GM21526 (cell line): ENCODE data around the gene MICAL2.
"Not testable (repeated sequence)": the region's sequence is repeated elsewhere in the genome, so short reads cannot be mapped to it uniquely, and the experiment has no call there.

Source experiments
- ATAC-seq: cut with Tn5 transposase; IDR thresholded peaks from one replicate; pipeline ENCODE4 v1.9.1; 2021; ENCODE audit warnings: moderate library complexity; ENCODE audit not compliant: unreplicated experiment, low FRiP score

Gene MICAL2

GRCh38 chr11:12132790-12133145, 22.4 kb downstream of the MICAL2 start:
- ATAC-seq: no peak

- ATAC-seq: no peak
Observed at GRCh38 chr11:12133547-12134235, 23.3 kb downstream of the MICAL2 start.

DNA sequence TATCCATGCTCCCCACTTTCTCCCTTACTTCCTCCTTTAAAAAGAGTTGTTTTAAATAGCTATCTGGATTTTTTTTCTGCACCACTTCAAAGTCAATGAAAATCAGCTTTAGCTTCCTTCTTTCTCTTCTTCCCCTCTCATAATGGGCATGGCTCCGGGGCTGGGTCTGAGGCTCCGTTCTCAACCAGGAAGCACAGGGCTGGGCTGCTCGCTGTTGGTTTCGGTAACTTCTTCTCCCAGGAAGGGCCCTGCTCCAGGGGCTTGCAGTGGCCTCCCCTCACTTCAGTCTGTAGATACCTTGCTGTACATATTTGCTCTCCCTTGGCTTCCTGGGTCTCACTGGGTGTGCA, 23.8 kb downstream of the MICAL2 start:
- no peak for ATAC-seq

DNA sequence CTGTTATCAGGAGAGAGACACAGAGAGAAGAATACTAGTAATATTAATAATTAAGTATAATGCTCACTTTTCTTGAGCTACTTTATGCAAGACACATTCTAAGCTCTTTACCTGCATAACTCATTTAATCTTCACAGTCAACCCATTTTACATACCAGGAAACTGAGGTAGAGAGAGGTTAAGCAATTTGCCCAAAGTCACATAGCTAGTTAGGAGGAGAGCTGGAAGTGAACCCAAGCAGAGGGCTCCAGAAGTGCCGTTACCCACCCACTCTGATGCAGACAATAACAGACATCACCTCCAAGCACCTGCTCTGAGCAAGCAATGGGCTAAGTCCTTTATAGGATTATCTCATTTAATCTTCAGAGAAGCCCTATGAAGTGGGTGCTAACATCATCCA, 24.8 kb downstream of the MICAL2 start:
- no peak for ATAC-seq

DNA sequence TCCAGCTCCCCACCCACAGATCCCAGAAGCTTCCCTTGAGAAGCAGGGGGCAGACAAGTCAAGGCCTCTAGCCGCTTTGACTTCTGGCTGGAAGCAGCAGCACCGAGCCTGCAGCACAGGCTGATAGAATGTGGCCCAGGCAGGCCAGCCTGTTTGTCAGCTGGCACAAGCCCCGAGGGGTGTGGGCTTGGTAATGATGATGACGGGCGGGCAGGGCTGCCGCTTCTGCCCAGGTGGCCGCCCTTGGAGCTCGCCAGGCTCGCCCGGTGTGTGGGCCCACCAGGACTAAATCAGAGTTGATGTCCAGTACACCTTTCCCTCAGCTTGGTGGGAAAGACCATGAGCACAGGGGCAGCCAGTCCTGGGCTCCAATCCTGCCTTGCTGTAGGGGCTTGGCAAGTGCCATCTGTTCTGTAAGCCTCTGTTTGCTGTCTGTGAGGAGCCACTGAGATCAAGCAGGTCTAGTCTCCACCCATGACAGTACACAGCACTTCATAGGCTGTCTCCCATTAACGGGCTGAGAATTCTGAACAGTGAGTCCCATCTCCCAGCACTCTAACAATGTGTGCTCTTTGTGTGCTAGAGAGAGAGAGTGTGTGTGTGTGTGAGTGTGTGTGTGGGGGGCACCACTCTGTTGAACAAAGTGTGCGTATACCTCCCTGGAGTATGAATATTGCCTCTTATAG, 26.8 kb downstream of the MICAL2 start:
- no peak for ATAC-seq

- no peak for ATAC-seq
Observed at GRCh38 chr11:12137938-12138731, 27.7 kb downstream of the MICAL2 start.

- no peak for ATAC-seq
Observed at GRCh38 chr11:12139144-12139881, 28.9 kb downstream of the MICAL2 start.

DNA sequence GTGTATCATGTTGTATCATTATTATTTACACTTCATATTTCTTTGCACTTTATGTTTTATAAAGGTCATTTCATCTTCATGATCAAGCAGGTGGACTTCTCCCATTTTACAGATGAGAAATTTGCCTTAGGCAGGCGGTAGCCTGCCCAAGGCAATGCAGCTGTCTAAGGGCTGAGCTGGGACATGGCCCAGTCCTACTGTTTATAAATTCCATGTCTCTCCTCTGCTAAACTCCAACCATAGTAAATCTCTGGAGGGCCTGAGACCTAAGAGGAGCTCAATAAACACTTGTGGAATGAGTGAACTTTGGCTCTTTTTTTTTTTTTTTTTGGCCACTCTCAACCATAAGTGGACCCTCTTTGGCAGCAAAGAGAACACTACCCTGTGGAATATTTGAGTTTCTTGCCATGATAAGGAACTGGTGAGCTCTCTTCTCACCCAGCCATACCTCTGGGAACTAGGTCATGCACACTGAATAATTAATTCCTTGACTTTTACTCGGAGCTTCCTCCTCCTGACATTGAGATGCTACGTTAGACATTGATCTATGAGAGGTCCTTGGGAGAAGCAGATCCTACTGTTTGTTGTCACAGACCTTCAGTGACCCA, 29.9 kb downstream of the MICAL2 start:
- no peak for ATAC-seq

- no peak for ATAC-seq
Observed at GRCh38 chr11:12141283-12141682, 30.9 kb downstream of the MICAL2 start.

- no peak for ATAC-seq
Observed at GRCh38 chr11:12142176-12142575, 31.8 kb downstream of the MICAL2 start.

GRCh38 chr11:12142909-12143308, 32.5 kb downstream of the MICAL2 start:
- no peak for ATAC-seq

GRCh38 chr11:12143461-12144258, 33.3 kb downstream of the MICAL2 start:
- ATAC-seq: no peak

- ATAC-seq: no peak
Observed at GRCh38 chr11:12144330-12145174, 34.2 kb downstream of the MICAL2 start.

- not testable (repeated sequence) for ATAC-seq
Observed at GRCh38 chr11:12146678-12147077, 36.3 kb downstream of the MICAL2 start.

- no peak for ATAC-seq
Observed at GRCh38 chr11:12147827-12148226, 37.4 kb downstream of the MICAL2 start.

DNA sequence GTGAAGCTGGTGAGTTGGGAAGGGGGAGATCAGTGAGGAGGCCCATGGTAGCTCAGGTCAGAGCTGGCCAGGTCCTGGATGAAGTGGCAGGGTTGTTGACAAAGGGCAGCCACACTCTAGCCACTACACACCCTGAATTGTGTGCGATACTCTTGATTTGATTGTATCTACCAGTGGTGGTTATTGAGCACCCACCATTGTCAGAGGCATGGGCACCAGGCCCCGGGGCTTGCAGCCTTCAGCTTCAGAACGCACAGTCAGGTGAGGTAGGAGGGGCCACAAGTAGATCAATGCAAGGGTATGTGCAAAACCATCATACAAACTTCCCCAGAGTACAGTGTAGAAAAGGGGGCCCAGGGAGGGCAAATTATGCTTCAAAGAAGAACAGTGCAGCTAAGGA, 38.1 kb downstream of the MICAL2 start:
- no peak for ATAC-seq

DNA sequence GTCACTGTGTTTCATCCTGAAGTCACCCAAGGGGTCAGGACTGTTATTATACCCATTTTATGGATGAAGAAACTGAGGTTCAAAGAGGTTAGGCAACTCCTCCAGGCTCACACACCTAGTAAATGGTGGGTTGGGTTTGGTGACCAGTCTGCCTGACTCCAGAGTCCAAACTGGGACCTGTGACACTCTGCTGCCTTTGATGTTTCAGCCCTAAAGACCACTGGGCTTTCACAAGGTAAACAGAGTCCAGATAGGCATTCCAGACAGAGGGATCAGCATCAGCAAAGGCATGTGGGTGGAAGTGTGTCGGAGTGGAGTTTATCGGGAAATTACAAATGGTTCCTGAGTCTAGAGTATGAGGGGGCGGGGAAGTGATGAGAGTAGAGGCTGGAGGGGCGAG, 38.5 kb downstream of the MICAL2 start:
- no peak for ATAC-seq

- ATAC-seq: no peak
Observed at GRCh38 chr11:12149672-12150225, 39.4 kb downstream of the MICAL2 start.
